Left ventricle myocardium inferior (tissue), 1 donor: ENCODE results near the gene RPSA. TPM values are rescaled to one million over a fixed set of nuclear protein-coding genes. Genes with fewer than 3 reads are reported as not detected.

Experiments used
- DNase-seq: peaks from one replicate; pipeline ENCODE4 v3.0.0-alpha.2; 2020
- H3K27ac ChIP-seq: fragments of 200-600 bp; replicated peaks from 2 replicates; pipeline ENCODE4 v1.8.0; 2021
- H3K27me3 ChIP-seq: fragments of 200-600 bp; 2 replicates; pipeline ENCODE4 v1.8.0; 2021; ENCODE audit warnings: low read depth
- H3K36me3 ChIP-seq: fragments of 200-600 bp; 2 replicates; pipeline ENCODE4 v1.8.0; 2021
- H3K4me1 ChIP-seq: fragments of 200-600 bp; 2 replicates; pipeline ENCODE4 v1.8.0; 2021
- H3K4me3 ChIP-seq: fragments of 200-600 bp; 2 replicates; pipeline ENCODE4 v1.8.0; 2021; ENCODE audit warnings: mild to moderate bottlenecking, moderate library complexity
- H3K9me3 ChIP-seq: fragments of 200-600 bp; replicated peaks from 2 replicates; pipeline ENCODE4 v1.8.0; 2021
- intact Hi-C: fragments of 100-400 bp; cut with micrococcal nuclease; formaldehyde crosslinking; loops from one replicate; pipeline ENCODE4 v1.11.0; 2022
- total RNA-seq: library from RNA; stranded (reverse); fragmentation: NEBNext Ultra II Directional; extraction: Animal tissue kit (Norgen Biotek cat#: 25700); gene quantifications from one replicate; pipeline ENCODE4 v1.2.1, GENCODE V29; 2021
- TF ChIP-seq, protein P1 (sequence below): fragments of 200-600 bp; IDR thresholded peaks from 2 replicates; pipeline ENCODE4 v1.8.0; 2021; ENCODE audit warnings: antibody characterized with exemption, mild to moderate bottlenecking, borderline replicate concordance
- donor health status: DM: no; HTN: yes; CAD: no; lungs with severe emphysema.

The RPSA gene
- total RNA-seq, 1 donor from 2014 or later = 404 TPM

DNA sequence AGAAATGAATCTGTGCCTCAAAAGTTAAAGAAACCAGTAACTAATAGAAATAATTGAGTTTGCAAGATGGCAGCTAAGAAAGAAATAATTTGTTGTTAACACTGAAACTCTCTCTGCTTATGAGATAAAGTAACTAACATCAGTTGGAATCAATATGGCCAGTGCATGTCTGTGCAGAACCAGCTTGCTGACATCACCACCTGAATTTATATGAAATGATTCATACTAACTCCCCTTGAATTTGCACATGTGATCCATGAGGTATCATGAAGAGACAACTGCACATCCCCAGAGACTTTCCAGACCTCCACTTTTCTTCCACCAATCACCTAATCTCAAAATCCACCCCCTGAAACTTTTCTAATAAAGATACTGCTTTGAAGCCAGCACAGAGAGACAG is 33.7 kb upstream of the RPSA start:
- DNase-seq = no peak
- H3K4me3 ChIP-seq = no peak overlapping the region
- no peaks in the 10 kb centered on the region for H3K36me3 ChIP-seq
- H3K27me3 ChIP-seq = peaks cover 39% of the 10 kb centered on the region
- H3K9me3 ChIP-seq = peaks cover 5% of the 10 kb centered on the region
- no peak overlapping the region for H3K27ac ChIP-seq
- TF ChIP-seq, protein P1, sequence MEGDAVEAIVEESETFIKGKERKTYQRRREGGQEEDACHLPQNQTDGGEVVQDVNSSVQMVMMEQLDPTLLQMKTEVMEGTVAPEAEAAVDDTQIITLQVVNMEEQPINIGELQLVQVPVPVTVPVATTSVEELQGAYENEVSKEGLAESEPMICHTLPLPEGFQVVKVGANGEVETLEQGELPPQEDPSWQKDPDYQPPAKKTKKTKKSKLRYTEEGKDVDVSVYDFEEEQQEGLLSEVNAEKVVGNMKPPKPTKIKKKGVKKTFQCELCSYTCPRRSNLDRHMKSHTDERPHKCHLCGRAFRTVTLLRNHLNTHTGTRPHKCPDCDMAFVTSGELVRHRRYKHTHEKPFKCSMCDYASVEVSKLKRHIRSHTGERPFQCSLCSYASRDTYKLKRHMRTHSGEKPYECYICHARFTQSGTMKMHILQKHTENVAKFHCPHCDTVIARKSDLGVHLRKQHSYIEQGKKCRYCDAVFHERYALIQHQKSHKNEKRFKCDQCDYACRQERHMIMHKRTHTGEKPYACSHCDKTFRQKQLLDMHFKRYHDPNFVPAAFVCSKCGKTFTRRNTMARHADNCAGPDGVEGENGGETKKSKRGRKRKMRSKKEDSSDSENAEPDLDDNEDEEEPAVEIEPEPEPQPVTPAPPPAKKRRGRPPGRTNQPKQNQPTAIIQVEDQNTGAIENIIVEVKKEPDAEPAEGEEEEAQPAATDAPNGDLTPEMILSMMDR = no peak
- H3K4me1 ChIP-seq = no peaks in the 10 kb centered on the region
- intact Hi-C loops = no loop called here

DNA sequence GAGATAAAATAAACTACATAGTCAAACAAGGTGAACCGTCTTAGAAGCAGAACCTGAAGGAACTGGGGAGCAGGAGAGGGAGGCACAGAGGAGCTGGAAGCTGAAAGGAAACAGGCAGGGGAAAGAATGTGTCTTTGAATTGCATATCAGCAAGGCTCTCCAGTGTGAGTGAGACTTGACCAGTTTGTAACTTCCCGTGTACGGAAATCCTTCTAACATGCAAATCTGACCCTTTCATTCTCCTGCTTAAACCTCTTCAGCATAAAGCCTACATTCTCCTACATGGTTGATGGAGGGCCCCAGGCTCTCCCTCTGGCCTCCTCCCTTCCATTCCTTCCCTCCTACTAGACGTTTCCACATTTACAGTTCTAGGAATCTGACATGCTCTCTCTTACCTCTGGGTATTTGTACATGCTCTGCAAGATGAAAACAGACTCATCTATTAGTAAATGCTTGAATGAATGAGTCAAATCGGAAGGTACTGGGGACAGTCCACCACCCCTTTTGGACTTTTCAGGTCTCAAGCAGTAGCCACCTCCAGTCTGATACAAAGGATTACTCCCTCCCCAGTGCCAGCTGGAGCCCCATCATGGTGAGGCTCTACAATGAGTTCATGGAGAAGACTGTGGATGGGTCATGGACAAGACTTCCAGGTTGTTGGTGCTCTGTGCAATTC is 29.4 kb upstream of the RPSA start:
- no peaks in the 10 kb centered on the region for H3K36me3 ChIP-seq
- H3K9me3 ChIP-seq = no peaks in the 10 kb centered on the region
- TF ChIP-seq, protein P1 = no peak
- no peak overlapping the region for H3K4me3 ChIP-seq
- intact Hi-C loops = no loop called here
- H3K27ac ChIP-seq = no peak overlapping the region
- no peaks in the 10 kb centered on the region for H3K4me1 ChIP-seq
- H3K27me3 ChIP-seq = peaks cover 38% of the 10 kb centered on the region
- no peak for DNase-seq

DNA sequence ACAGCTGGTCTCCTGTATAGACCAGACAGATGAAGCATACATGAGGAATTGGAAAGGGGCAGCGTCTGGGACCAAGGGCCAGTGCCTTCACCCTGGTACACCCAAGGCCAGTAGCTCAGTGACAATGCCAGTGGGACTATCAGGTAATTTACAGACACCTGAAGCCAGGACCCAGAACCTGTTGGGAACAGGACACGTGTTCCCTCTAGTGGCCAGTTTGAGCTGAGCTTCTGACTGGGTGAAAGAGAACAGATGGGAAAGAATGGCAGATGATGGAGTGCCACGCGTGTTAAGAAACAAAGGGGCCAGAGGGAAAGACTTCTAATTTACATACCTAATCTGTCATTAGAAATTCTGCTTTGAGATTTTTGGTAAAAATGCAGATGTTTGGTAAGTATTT is 28.4 kb upstream of the RPSA start:
- Histone ChIP-seq H3K36me3 (no peaks in the 10 kb centered on the region), H3K27ac (no peak overlapping the region), H3K4me1 (peaks cover 7% of the 10 kb centered on the region), H3K9me3 (no peaks in the 10 kb centered on the region), H3K27me3 (peaks cover 29% of the 10 kb centered on the region), H3K4me3 (no peak overlapping the region)
- intact Hi-C loops = no loop called here
- TF ChIP-seq, protein P1 = peak; percentile 70
- no peak for DNase-seq

DNA sequence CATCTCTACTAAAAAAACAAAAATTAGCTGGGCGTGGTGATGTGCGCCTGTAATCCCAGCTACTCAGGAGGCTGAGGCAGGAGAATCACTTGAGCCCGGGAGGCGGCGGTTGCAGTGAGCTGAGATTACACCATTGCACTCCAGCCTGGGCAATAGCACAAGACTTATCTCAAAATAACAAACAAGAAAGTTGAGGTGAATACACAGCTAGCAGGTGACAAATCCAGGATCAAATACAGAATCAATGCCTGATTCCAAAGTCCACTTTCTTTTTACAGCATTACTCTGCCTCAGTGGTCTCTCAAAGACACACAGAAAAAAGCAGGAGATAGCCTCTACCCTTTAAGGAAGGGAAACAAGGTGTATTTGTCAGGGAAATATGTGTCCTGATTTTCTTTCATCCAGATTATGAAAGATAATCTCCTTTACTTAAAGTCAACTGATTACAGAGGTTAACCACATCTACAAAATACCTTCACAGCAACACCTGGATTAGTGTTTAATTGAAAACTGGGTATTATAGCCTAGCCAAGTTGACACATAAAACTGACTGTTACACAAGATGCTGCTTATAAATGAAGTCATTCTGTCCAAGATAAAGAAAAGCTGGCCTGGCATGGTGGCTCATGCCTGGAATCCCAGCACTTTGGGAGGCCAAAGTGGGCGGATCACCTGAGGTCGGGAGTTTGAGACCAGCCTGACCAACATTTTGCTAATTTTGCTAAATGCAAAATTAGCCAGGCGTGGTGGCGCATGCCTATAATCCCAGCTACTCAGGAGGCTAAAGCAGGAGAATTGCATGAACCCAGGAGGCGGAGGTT is 27.4 kb upstream of the RPSA start:
- Histone ChIP-seq H3K9me3 (no peaks in the 10 kb centered on the region), H3K4me1 (peaks cover 17% of the 10 kb centered on the region), H3K4me3 (no peak overlapping the region), H3K36me3 (no peaks in the 10 kb centered on the region), H3K27me3 (peaks cover 29% of the 10 kb centered on the region), H3K27ac (no peak overlapping the region)
- no peak for DNase-seq
- intact Hi-C loops = no loop called here
- TF ChIP-seq, protein P1 = no peak

DNA sequence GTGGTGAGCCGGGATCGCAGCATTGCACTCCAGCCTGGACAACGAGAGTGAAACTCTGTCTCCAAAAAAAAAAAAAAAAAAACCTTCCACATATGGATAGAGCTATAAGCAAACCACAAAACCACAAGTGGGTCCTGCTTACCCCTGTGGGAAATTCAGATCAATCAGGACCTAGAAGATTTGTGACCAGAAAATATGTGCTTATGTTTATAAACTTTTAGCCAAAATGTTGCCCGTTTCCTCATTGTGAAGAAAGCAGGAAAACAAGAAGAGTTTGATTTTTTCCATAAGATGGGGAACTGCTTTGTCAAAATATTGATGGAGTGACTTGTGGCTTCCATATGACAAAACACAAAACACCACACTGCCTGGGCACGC is 26.8 kb upstream of the RPSA start:
- TF ChIP-seq, protein P1 = no peak
- Histone ChIP-seq H3K27me3 (peaks cover 29% of the 10 kb centered on the region), H3K27ac (no peak overlapping the region), H3K9me3 (no peaks in the 10 kb centered on the region), H3K36me3 (no peaks in the 10 kb centered on the region), H3K4me1 (peaks cover 22% of the 10 kb centered on the region), H3K4me3 (no peak overlapping the region)
- DNase-seq = no peak
- intact Hi-C loops = no loop called here
